ENCODE results near the gene EGFLAM.

The EGFLAM gene

DNA sequence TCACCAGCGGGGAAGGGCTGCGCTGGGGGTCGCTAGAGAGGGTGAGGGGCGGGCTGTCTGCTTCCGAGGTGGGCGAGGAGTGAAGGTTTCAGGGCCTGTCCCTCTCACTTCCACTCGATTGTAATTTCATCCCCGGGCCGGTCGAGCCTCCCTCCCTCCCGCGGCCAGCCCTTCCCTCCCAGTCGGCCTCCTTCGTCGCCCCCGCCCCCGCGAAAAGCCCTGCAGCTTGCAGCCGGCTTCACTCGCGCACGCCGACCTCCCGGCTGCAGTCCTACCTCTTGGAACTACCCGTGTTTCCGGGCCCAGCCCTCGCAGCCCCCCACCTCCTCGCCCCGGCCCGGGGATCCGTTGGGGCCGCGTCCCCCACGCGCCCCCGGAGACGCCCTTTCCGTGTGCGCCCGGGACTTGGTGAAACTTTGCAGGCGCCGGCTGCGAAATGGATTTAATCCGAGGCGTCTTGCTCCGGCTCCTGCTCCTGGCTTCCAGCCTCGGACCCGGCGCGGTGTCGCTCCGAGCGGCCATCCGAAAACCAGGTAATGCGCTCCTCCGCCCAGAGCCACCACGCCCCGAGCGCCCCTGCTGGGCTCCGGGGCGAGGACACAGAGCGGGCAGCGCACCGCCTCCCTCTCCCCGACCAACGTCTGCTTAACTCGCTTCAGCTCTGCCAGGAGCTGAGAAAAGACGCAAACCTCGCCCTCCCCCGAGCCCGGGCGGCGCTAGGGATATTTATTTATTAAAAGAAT, at the start of gene EGFLAM:
Gene EGFLAM, plus strand, starts transcription at position 241 of the 743 bp plus-strand sequence. Its CDS starts 196 bp downstream, at position 437.
- no peak for DNase-seq (ENCODE audit: low read depth in 2 of 2)

DNA sequence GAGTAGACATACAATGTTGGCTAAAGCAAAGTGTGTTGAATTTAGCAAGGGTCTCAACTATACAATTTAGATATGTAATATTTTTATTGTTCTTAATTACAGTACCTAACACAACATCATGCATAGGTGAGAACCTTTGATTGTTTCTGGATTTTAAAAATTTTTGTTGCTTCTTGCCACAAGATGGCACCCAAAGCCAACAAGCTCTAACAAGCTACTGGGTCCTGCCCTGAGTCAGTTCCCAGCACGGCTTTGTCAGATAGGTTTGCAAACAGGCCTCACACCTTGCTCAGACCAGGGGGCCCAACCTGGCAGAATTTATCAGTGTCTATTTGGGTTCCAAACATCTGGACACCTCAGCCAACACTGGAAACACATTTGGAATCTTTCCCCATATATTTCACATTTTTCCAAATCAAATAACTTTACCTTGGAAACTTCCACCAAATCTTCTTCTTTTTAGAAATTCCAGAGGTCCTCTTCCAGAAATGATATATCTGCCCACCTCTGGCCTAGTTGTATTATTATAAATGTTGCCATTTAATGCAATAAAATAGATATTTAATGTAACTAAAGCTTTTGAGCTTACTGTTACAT, 49.5 kb upstream of the EGFLAM start:
- no peak for DNase-seq (ENCODE audit: low read depth in 2 of 2)

DNA sequence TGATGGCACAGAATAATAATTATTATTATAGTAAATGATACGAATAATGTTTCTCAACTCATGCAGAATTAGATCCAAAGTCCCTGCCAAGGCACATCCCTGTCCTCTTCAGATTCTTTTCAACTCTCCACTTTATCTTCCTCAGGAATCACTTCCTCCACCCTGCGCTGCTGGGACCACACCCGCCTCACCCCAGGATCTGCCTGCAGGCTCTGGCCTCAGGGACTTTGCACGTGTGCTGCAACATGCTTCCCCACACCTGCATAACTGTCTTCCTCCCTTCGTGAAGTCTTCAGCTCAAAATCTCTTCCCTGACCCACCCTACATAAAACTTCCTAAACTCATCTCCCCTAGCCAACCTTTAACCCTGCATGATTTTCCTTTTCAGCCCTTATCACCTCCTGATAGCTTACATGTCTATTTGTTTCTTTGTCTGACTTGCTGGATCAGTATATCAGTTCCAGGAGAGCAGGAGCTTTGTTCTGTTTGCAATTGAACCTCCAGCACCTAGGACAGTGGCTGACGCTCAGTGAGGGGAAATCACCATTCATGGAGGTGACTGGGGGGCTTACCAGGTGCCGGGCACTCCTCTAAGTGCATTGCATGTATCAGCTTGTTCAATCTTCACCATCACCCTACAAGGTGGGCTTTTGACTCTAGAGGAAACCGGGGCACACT, 47.5 kb upstream of the EGFLAM start:
- no peak for DNase-seq (ENCODE audit: low read depth in 2 of 2)

DNA sequence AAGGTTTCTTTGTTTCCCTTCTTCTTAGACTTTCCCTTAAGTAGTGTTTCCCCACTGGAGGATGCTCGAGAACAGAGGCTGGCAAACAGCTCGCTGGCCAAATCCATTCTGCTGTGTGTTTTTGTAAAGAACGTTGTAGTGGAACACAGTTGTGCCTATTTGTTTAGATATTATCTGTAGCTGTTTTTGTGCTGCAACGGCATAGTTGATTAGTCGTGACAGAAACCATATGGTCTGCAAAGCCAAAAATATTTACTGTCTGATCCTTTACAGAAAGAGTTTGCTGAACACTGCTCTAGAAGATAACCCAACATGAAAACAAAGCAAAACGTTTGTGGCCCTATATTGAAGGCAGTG, 47.0 kb upstream of the EGFLAM start:
- no peak for DNase-seq (ENCODE audit: low read depth in 2 of 2)

DNA sequence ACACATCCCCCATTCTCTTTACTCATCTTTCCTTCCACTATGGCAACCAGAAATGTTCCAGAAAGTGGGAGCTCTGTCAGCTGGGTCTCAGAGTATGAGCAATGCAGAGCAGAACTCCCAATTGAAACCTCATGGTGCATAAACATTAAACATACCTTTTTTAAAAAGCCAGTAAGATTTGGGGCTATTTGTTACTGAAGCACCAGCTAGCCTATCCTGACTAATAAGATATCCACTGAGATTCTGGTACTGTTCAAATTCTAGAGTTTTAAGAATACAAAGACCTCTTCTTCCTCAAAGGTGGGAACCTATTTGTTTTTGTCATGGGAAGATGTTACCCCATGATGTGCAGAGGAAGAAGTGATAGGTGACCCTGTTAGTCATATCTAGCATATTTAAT, 46.1 kb upstream of the EGFLAM start:
- DNase-seq (ENCODE audit: low read depth in 2 of 2), result no peak

DNA sequence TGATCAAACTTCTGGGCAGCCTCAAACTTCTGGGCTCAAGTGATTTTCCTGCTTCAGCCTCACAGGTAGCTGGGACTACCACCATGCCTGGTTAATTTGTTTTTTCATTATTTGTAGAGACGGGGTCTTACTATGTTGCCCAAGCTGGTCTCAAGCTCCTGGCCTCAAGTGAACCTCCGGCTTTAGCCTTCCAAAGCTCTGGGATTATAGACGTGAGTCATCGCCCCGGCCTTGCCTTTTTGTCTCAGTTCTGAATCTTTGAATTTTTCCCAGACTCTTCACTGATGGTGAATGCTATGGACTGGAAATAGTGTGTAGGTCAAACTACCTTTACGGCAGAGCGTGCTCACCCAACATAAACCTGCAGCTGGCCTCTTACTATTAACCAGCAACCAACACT, 32.3 kb upstream of the EGFLAM start:
- DNase-seq (ENCODE audit: low read depth in 2 of 2), result no peak

DNA sequence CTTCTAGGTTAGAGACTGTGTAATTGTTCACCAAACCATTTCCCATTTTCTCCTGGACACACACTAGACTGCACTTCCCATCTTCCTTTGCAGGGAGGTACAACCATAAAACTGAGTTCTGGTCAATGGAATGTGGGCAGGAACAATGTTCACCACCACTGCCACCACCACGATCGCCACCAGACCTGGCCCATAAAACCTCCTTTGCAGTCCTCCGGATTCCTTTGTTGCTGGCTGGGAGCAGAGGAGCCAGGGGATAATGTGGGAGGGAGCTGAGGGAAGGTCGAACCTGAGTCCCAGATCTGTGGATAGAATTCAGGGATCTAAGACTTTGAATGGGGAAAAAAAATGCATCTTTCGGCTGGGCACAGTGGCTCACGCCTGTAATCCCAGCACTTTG, 29.4 kb upstream of the EGFLAM start:
- DNase-seq (ENCODE audit: low read depth in 2 of 2), result no peak

DNA sequence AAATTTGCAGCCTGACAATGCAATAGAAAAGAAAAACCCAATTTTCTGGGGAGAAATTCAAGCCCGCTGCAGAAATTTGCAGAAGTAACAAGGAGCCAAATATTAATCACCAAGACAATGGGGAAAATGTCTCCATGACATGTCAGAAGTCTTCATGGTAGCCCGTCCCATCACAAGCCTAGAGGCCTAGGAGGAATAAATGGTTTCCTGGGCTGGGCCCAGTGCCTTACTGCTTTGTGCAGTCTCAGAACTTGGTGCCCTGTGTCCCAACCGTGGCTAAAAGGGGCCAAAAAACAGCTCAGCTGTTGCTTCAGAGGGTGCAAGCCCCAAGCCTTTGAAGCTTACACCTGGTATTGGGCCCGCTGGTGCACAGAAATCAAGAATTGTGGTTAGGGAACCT, 23.6 kb upstream of the EGFLAM start:
- no peak for DNase-seq (ENCODE audit: low read depth in 2 of 2)

DNA sequence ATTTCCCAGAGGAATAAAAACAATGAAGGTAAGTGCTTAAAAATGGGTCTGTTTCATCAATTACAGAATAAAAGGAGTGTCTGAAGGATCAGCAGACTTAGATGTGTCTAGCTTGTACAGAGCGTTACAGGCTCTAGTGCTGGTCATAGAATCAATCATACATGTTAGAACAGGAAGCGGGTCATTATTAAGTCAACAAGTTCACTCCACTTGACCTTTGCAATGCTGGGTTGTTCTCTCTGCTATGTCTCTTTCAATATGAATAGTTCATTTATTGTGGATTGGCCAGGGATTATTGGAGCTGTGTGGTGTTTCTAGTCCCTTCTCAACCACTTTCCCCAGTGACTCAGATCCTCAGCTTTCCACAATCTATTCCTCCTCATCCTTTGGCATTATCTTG, 20.7 kb upstream of the EGFLAM start:
- DNase-seq (ENCODE audit: low read depth in 2 of 2), result no peak

DNA sequence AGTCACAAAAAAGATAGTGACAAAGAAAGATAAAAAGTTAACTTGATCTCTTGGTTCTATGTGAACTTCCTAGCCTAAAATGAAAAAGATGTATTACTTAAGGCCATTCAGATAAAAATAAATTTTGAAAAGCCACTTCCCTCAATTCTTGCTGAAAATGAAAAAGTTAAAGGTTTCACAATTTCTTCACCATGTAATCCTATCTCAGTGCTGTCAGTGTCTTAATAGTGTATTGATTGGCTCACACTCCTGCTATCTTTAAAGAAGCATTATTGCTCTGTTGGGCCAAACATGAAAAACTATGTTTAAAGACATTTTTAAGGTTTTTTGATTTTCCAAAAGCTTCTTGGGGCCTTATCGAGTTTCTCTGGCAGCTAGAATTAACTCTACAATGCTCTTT, 18.1 kb upstream of the EGFLAM start:
- no peak for DNase-seq (ENCODE audit: low read depth in 2 of 2)

DNA sequence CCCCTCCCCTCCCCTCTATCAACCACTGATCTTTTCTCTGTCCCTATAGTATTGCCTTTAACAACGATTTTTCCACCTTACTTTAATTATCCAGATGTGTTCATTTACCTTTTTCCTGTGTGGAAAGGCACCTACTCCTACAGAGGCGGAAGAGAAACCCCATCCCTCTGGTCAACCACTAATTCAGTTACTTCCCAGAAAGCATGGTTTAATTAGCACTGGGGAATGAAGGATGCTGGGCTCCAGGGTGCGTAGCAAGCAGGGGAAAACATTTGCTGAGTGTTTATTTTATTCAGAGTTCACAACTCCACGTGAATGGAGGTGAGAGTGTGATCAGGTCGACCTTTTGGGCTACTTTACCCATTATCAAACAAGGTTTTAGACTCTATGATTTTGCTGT, 16.7 kb upstream of the EGFLAM start:
- no peak for DNase-seq (ENCODE audit: low read depth in 2 of 2)

DNA sequence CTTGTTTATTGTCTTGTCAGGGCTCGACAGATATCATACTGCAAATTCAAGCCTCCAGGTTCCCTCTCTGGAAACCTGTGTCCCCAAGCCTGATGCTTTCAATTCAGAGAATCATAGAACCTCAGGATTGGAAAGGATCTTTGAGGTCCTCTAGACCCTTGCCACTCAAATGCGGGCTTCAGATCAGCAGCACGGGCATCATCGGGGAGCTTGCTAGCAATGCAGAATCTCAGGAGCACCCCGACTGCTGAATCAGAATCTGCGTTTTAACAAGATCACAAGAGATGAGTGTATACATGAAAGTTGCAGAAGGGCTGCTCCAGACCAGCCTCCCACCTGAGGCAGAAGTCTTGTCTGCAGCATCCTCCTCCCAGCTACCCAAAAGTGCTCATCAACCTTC, 13.1 kb upstream of the EGFLAM start:
- no peak for DNase-seq (ENCODE audit: low read depth in 2 of 2)

DNA sequence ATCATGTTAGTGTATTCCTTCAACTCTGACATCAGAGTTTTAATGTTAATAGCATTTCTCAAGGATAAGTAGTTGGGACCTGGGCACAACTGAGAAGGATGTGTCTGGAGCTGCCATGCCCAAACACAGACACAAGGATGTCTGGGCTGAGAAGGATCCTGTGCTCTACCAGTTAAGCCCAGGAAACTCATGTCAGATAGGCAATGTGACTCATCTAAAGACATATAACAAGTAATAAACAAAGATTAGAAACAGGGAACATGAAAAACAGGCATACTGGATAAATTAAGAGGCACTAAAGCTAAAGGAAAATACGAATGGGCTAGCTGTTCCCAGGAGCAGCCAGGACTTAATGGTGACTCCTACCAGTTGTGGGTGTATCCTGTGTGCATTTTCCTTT, 9.1 kb upstream of the EGFLAM start:
- DNase-seq (ENCODE audit: low read depth in 2 of 2), result no peak

DNA sequence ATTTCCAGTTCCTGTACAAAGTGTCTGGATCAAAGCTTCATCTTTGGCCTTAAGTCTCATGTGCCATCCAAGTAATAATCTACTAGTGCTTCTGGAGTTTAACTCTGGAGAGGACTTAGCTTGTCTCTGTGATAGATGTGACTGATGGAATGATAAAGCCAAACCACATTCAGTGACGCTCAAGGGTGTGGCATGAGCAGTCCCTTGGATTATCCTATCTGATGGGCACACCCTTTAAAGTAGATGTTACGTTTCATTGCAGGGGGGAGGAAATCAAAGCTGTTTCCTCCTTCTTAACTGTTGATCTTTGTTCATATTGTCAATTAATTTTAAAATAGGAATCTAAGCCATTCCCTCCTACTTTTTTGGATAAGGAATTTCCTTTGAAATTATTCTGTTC, 8.5 kb upstream of the EGFLAM start:
- DNase-seq (ENCODE audit: low read depth in 2 of 2), result no peak

DNA sequence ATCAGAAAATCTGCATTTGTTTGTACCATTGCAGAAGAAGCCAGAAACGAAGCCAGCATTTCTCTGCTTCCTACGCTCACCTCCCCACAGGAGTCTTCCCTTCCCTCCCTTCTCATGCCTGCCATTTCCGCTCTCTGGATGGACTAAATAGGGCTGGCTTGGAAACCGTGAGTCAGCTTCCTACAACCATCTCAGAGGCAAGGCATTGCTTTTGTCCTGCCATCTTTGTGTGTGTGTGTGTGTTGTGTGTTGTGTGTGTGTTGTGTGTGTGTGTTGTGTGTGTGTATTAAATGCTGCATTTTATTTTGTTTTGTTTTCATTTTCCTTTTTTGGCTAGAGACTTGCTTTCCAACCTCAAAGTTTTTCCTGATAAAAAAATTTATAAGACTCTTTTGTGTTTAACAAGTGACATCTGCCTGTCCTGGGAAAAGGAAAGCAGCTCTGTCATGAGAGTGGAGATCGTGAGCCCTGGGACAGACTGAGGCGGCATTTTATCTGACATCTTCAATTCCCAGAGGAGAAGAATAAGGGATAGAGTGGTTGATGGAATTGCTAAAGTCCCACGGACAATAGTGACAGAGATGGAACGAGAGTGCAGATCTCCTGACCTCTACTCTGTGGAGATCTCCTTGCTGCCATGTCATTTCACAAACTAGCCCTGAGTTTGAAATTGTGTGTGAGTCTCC, 7.5 kb upstream of the EGFLAM start:
- DNase-seq (ENCODE audit: low read depth in 2 of 2), result no peak

DNA sequence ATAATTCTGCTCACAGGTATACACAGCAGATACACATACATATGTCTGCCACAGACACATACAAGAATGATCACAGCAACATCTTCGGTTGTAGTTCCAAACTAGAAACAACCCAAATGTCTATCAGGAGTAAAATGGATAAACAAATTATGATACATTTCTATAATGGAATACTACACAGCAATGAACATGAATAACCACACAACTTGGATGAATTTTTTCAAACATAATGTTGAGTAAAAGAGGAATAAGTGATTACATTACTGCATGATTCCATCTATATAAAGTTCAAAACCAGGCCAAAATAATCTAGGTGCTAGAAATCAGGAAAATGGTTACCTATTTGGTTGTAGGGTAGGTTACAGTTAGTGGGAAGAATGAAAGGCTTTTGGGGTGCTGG, 4.6 kb upstream of the EGFLAM start:
- DNase-seq (ENCODE audit: low read depth in 2 of 2), result no peak

DNA sequence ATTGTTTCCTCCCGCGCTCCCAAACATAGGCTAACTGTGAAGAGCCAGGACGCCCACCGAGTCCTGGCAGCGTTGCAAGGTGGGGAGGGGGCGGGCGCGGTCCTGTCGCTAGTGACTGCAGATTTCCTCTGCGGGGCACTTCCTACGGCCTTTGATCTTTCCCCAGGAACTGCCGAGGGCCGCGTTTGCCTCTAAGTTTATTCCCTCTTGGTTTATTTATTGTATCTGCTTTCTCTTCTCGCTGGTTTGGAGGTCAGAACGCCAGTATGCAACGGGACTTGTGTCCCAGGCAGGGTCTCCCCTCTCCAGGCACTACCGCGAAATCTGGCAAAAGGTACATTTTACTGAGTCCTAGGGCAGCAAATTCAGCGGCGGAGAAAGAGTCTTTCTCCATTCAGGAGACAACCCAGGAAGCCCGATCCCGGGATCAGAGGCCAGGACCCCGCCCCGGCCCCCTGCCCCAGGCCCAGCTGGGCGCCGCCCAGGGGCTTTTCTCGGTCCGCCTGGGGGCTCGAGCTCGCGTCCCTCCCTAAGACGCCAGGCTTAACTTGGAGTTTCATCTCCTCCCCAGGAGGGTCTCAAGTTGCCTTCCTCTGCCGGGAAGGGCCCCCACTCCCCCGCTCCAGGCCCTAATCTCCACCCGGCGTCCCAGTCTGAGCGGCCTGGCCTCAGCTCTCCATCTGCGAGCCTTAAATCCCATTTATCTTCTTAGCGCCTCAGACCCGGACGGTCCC, 884 bp upstream of the EGFLAM start:
- DNase-seq (ENCODE audit: low read depth in 2 of 2), result no peak

DNA sequence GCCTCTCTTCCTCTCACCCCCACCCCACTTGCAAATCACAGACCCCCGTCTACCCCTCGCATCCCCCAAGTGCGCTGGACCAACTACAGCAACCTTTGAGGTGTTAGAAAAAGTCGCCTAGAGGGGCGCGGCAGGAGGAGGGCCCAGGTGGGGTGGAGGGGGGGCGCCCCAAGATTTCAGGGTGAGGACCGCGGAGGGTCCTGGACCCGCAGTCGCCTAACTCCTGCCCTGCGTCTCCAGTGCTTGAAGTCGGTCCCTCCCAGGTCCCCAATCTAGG, 379 bp upstream of the EGFLAM start:
- DNase-seq (ENCODE audit: low read depth in 2 of 2), result no peak

DNA sequence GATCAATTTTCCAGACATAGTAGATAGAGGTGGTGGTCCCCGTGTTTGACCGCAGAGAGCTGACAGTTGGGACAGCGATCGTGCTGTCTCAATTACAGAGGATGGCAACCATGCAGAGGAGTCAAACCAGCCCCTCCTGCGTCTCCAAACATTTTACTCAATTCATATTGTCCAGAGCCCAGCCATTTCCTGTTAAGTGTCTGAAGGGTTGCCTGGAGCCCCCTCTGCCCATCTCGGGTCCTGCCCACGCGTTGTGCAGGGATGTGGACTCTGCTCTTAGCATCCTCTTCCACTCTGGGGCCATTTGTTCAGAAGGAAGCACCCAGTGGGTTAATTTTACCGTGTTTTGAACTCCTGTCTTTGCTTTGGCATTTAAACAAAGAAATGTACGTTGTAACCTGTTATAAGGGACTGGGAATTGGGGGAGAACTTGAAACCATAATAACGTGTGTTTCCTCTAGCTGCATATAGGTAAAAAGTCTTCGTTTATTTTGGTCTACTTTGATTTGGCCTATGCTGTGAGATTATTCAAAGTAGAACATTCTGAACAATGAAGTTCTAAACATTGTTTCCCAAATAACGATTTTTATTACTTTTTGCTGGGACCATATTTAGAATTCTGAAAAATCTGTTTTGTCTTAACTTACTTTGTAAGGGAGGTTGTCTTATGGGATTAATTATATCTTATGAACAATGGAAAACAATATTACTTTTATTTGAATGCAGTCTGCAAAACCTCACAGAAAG, 876 bp downstream of the EGFLAM start:
- DNase-seq (ENCODE audit: low read depth in 2 of 2), result no peak

DNA sequence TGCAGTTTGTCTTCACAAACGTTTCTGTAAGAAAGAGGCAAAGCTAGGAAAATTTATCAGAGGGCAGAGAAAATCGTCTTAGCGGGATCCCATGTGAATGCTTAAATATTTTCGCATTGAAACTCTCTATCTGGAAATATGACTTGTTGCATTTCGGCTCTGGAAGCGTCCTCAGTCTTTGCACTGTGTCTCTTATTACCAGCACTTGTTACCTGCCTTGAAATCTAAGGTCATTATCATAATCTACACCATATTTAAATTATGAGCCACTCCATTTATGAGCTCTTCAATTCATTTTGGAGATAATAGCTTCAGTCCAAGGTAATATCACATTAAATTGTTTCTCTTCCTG, 1.4 kb downstream of the EGFLAM start:
- DNase-seq (ENCODE audit: low read depth in 2 of 2), result no peak

DNA sequence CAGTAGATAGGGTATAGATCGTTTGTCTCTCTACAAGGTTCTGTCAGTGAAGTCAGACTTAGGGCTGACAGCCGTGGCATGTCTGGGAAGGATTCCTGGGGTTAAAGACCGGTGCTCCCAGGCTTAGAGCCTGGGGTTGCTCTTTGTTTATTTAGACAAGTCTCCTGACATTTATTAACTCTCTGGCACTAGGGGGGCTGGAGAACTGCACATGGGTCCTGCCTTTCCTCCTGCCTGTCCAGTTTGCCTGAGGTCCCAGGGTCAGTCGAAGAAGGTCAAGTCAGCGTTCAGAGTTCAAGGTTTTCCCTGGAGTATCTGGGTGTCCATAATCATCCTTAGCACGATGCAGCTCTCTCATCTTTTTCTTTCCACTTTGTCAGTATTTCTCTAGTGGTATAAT, 5.6 kb downstream of the EGFLAM start:
- DNase-seq (ENCODE audit: low read depth in 2 of 2), result no peak
